IMR-90 (cell line): ENCODE measurements around the gene LRRC7. TPM values are rescaled to one million over a fixed set of nuclear protein-coding genes. Genes with fewer than 3 reads are reported as not detected.

Experiments used
- ATAC-seq: fragments of 200-7000 bp; cut with Tn5 transposase; 2 replicates; pipeline ENCODE4 v1.9.1; 2020; ENCODE audit warnings: low read depth, mild to moderate bottlenecking, moderate library complexity
- BruUV-seq: library from RNA; stranded (reverse); fragments of 400-500 nt; replicated peaks from 2 replicates; lab custom pipeline; 2021; lab: Mats Ljungman, UMichigan
- CTCF ChIA-PET: fragments of 300-600 bp; formaldehyde crosslinking; extraction: SDS; loops from one replicate; lab custom pipeline; 2021; ENCODE audit warnings: antibody characterized with exemption; lab: Yijun Ruan, JAX
- POLR2A ChIA-PET: fragments of 300-600 bp; sonication (Branson Sonifier 250); formaldehyde crosslinking; loops from one replicate; lab custom pipeline; 2022; ENCODE audit warnings: antibody characterized with exemption; ENCODE audit not compliant: unreplicated experiment; lab: Charles Lee
- DNase-seq: peaks from one replicate; pipeline ENCODE4 v3.0.0; 2013
- H2AFZ ChIP-seq: replicated peaks from 2 replicates; pipeline ENCODE3; 2013; ENCODE audit warnings: low read length, mild to moderate bottlenecking; ENCODE audit not compliant: poor library complexity
- H2AK5ac ChIP-seq: 2 replicates; pipeline ENCODE4 v1.6.1; 2013; ENCODE audit warnings: low read depth, low read length, inconsistent platforms
- H2AK9ac ChIP-seq: replicated peaks from 2 replicates; pipeline ENCODE3; 2013; ENCODE audit warnings: mild to moderate bottlenecking, low read depth, low read length, moderate library complexity; ENCODE audit not compliant: poor library complexity
- H2BK120ac ChIP-seq: 2 replicates; pipeline ENCODE4 v1.6.1; 2013; ENCODE audit warnings: low read depth, low read length, inconsistent platforms
- H2BK15ac ChIP-seq: 3 replicates; pipeline ENCODE4 v1.6.1; 2013; ENCODE audit warnings: low read depth, low read length, inconsistent platforms
- H2BK20ac ChIP-seq: 2 replicates; pipeline ENCODE4 v1.6.1; 2013; ENCODE audit warnings: low read depth, mild to moderate bottlenecking, inconsistent platforms, low read length, moderate library complexity
- H2BK5ac ChIP-seq: 2 replicates; pipeline ENCODE4 v1.6.1; 2013; ENCODE audit warnings: mild to moderate bottlenecking, low read depth, low read length, inconsistent platforms; ENCODE audit not compliant: poor library complexity, severe bottlenecking
- H3K14ac ChIP-seq: replicated peaks from 2 replicates; pipeline ENCODE4 v1.6.1; 2013; ENCODE audit warnings: low read depth, low read length, inconsistent platforms
- H3K18ac ChIP-seq: 2 replicates; pipeline ENCODE4 v1.6.1; 2013; ENCODE audit warnings: low read depth, low read length, control low read depth
- H3K23ac ChIP-seq: 2 replicates; pipeline ENCODE4 v1.6.1; 2013; ENCODE audit warnings: low read depth, low read length, inconsistent platforms
- H3K27ac ChIP-seq: 2 replicates; pipeline ENCODE4 v1.5.1; 2013; ENCODE audit warnings: mild to moderate bottlenecking, control low read depth, low read length; ENCODE audit not compliant: insufficient read depth
- H3K27me3 ChIP-seq: 2 replicates; pipeline ENCODE4 v1.6.1; 2013; ENCODE audit warnings: low read length; ENCODE audit not compliant: control insufficient read depth, insufficient read depth
- H3K36me3 ChIP-seq: 2 replicates; pipeline ENCODE4 v1.6.1; 2013; ENCODE audit warnings: low read length, mixed read lengths; ENCODE audit not compliant: control insufficient read depth, insufficient read depth
- H3K4ac ChIP-seq: 2 replicates; pipeline ENCODE4 v1.6.1; 2013; ENCODE audit warnings: low read depth, low read length, inconsistent platforms
- H3K4me1 ChIP-seq: 2 replicates; pipeline ENCODE4 v1.6.1; 2013; ENCODE audit warnings: low read length, mixed read lengths; ENCODE audit not compliant: control insufficient read depth, insufficient read depth
- H3K4me2 ChIP-seq: 2 replicates; pipeline ENCODE4 v1.6.1; 2013; ENCODE audit warnings: low read depth, mild to moderate bottlenecking, control low read depth, low read length, moderate library complexity
- H3K4me3 ChIP-seq: 2 replicates; pipeline ENCODE4 v1.5.1; 2013; ENCODE audit warnings: low read depth, mild to moderate bottlenecking, control low read depth, low read length, moderate library complexity; ENCODE audit not compliant: insufficient read depth
- H3K56ac ChIP-seq: 2 replicates; pipeline ENCODE4 v1.6.1; 2013; ENCODE audit warnings: low read length, inconsistent platforms; ENCODE audit not compliant: insufficient read depth; ENCODE audit errors: extremely low read depth
- H3K79me1 ChIP-seq, 2 experiments: 2 replicates each; pipeline ENCODE4 v1.6.1; 2013; ENCODE audit warnings: low read length in 2 of 2, inconsistent platforms in 1 of 2, low read depth in 1 of 2
- H3K9ac ChIP-seq: 2 replicates; pipeline ENCODE4 v1.6.1; 2013; ENCODE audit warnings: low read depth, low read length, control low read depth
- H3K9me1 ChIP-seq: 2 replicates; pipeline ENCODE4 v1.6.1; 2013; ENCODE audit warnings: low read length, inconsistent platforms; ENCODE audit not compliant: insufficient read depth
- H3K9me3 ChIP-seq: 2 replicates; pipeline ENCODE4 v1.6.1; 2013; ENCODE audit warnings: low read length; ENCODE audit not compliant: control insufficient read depth, insufficient read depth
- H4K20me1 ChIP-seq: 2 replicates; pipeline ENCODE4 v1.6.1; 2013; ENCODE audit warnings: low read length, inconsistent platforms; ENCODE audit not compliant: insufficient read depth
- H4K5ac ChIP-seq: 2 replicates; pipeline ENCODE4 v1.6.1; 2013; ENCODE audit warnings: mild to moderate bottlenecking, low read depth, low read length, control low read depth
- H4K8ac ChIP-seq, 2 experiments: 2 replicates each; pipeline ENCODE4 v1.6.1; 2013; ENCODE audit warnings: low read depth in 2 of 2, low read length in 2 of 2, control low read depth in 1 of 2, inconsistent platforms in 1 of 2
- H4K91ac ChIP-seq: 2 replicates; pipeline ENCODE4 v1.6.1; 2013; ENCODE audit warnings: low read depth, low read length, inconsistent platforms; ENCODE audit not compliant: insufficient read depth
- CEBPB ChIP-seq: IDR thresholded peaks from 2 replicates; pipeline ENCODE4 v1.6.1; 2012; ENCODE audit warnings: low read depth, low read length, improper control_type of control experiment
- CHD1 ChIP-seq: IDR thresholded peaks from 2 replicates; pipeline ENCODE4 v1.6.1; 2012; ENCODE audit warnings: low read depth, low read length, improper control_type of control experiment
- FOS ChIP-seq: fragments of 150-350 bp; IDR thresholded peaks from 2 replicates; pipeline ENCODE4 v1.6.1; 2016; ENCODE audit warnings: low read depth, low read length
- MAFK ChIP-seq: IDR thresholded peaks from 2 replicates; pipeline ENCODE4 v1.6.1; 2012; ENCODE audit warnings: low read depth, low read length, improper control_type of control experiment
- MAZ ChIP-seq: IDR thresholded peaks from 2 replicates; pipeline ENCODE4 v1.6.1; 2012; ENCODE audit warnings: low read depth, mild to moderate bottlenecking, low read length, improper control_type of control experiment, moderate library complexity, borderline replicate concordance
- MXI1 ChIP-seq: IDR thresholded peaks from 2 replicates; pipeline ENCODE4 v1.6.1; 2012; ENCODE audit warnings: low read depth, mild to moderate bottlenecking, low read length, moderate library complexity, borderline replicate concordance
- NFE2L2 ChIP-seq: fragments of 150-350 bp; IDR thresholded peaks from 2 replicates; pipeline ENCODE4 v1.6.1; 2016; ENCODE audit warnings: low read depth, mild to moderate bottlenecking, low read length
- POLR2A ChIP-seq: IDR thresholded peaks from 2 replicates; pipeline ENCODE4 v1.6.1; 2012; ENCODE audit warnings: mild to moderate bottlenecking, low read depth, low read length
- RAD21 ChIP-seq: IDR thresholded peaks from 2 replicates; pipeline ENCODE4 v1.6.1; 2012; ENCODE audit warnings: low read length, improper control_type of control experiment
- RCOR1 ChIP-seq: IDR thresholded peaks from 2 replicates; pipeline ENCODE4 v1.6.1; 2012; ENCODE audit warnings: mild to moderate bottlenecking, low read length, improper control_type of control experiment; ENCODE audit not compliant: insufficient replicate concordance
- RFX5 ChIP-seq: IDR thresholded peaks from 2 replicates; pipeline ENCODE4 v1.8.0; 2012; ENCODE audit warnings: low read depth, mild to moderate bottlenecking, low read length, moderate library complexity
- SMC3 ChIP-seq: fragments of 150-350 bp; IDR thresholded peaks from 2 replicates; pipeline ENCODE4 v1.6.1; 2016; ENCODE audit warnings: low read depth, mild to moderate bottlenecking, antibody characterized with exemption, low read length, moderate library complexity
- WGBS, 2 experiments: methylation state at CpG; one replicate each; pipeline versions ENCODE4 v1.1.5 to v1.1.7; 2013; ENCODE audit warnings: missing lambda C conversion rate in 2 of 2; ENCODE audit not compliant: insufficient read length in 1 of 2; ENCODE audit errors: extremely low coverage in 2 of 2; 5-methylcytosine and 5-hydroxymethylcytosine counted together
- dilution Hi-C: fragments of 300-500 bp; cut with HindIII; formaldehyde crosslinking; loops from one replicate; pipeline ENCODE4 v1.14.3; 2018; ENCODE audit warnings: low sequenced_read_pairs; ENCODE audit not compliant: unreplicated experiment
- in situ Hi-C: fragments of 300-500 bp; cut with MboI; formaldehyde crosslinking; loops from 3 replicates; pipeline ENCODE4 v1.14.3; 2019; ENCODE audit warnings: low sequenced_read_pairs, inconsistent platforms, mixed read lengths
- intact Hi-C: fragments of 100-400 bp; cut with micrococcal nuclease; formaldehyde crosslinking; loops from 2 replicates; pipeline ENCODE4 v1.10.0; 2022
- polyA plus RNA-seq, 3 experiments: library from polyadenylated mRNA; depleted of rRNA; stranded (reverse); fragments of >200 nt; gene quantifications; 2 replicates each; pipeline ENCODE4 v1.2.3, GENCODE V29; 2012; ENCODE audit warnings: low replicate concordance in 1 of 3
- total RNA-seq: library from RNA; depleted of rRNA; stranded (reverse); fragments of >200 nt; gene quantifications from 2 replicates; pipeline ENCODE4 v1.2.3, GENCODE V29; 2012
- TF ChIP-seq, protein P1 (sequence below): conservative IDR thresholded peaks from 2 replicates; pipeline ENCODE4 v1.5.1; 2012; ENCODE audit warnings: mild to moderate bottlenecking, low read depth, low read length, improper control_type of control experiment
- TF ChIP-seq, protein P2 (sequence below): fragments of 150-350 bp; IDR thresholded peaks from 2 replicates; pipeline ENCODE4 v1.6.1; 2017; ENCODE audit warnings: mild to moderate bottlenecking, antibody characterized with exemption, low read length, low read depth
- TF ChIP-seq, protein P3 (sequence below): fragments of 150-350 bp; IDR thresholded peaks from 2 replicates; pipeline ENCODE4 v1.6.1; 2016; ENCODE audit warnings: low read depth, mild to moderate bottlenecking, low read length, moderate library complexity, borderline replicate concordance

LRRC7 gene
- total and polyA plus RNA-seq, 2 of the 4 experiments (the other 2 are of a cell fraction) = under 0.01 to 0.02 TPM

DNA sequence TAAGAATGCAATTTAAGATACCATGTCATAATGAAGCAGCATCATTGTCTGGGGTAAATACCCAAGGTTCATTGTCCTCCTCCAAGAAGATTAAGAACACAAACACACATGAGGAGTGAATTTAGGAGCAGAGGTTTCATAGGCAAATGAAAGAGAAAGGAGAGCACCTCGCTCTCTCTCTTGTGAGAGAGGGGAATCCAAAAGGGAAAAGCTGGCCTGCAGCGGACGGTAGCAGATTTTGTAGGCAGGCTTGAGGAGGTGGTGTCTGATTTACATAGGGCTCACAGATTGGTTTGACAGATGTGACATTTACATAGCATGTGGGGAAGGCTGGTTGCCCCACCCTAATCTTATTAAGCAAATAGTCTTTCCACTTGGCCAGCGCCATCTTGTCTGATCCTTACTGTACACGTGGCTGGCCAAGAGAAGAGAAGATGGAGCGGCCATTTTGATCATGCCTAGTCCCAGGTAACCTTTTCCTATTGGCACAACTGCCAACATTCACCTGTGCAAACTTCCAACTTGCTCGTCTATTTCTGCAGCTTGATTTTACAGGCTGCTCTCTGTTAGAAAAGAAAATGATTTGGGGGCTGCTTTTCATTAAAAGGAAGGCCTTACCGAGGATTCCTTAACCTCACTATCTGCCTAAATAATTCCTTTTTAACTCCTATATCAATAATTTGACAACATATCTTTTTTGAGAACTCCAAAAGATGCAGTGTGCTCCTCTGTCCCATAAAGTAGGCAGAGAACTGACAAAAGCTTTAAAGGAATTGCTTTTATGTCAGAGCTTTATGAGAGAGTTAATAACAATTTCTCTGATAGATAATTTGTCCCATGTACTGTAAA is 16.0 kb upstream of the LRRC7 start:
- Histone ChIP-seq H2AK5ac (no peak overlapping the region), H4K20me1 (no peaks in the 10 kb centered on the region), H3K9ac (no peak overlapping the region), H2BK15ac (no peak overlapping the region), H2BK20ac (no peak overlapping the region), H3K27me3 (no peaks in the 10 kb centered on the region), H2BK120ac (no peak overlapping the region), H2AFZ (no peak overlapping the region), H4K5ac (no peak overlapping the region), H3K56ac (no peak overlapping the region), H2AK9ac (no peak overlapping the region), H4K8ac (no peak overlapping the region), H3K27ac (no peak overlapping the region), H3K79me1 (no peaks in the 10 kb centered on the region), H3K36me3 (no peaks in the 10 kb centered on the region), H3K23ac (no peak overlapping the region), H3K4me3 (no peak overlapping the region), H4K91ac (no peak overlapping the region), H3K4ac (no peak overlapping the region), H3K4me2 (no peak overlapping the region), H3K18ac (no peak overlapping the region), H3K9me1 (no peaks in the 10 kb centered on the region), H2BK5ac (no peak overlapping the region), H3K4me1 (no peaks in the 10 kb centered on the region), H3K14ac (no peak overlapping the region), H3K9me3 (no peaks in the 10 kb centered on the region)
- dilution Hi-C loops = no loop called here
- CTCF ChIA-PET = no interaction called here
- BruUV-seq = no TSS peak
- in situ Hi-C loops = no loop called here
- DNase-seq (no peak), ATAC-seq (no peak)
- WGBS, 2 experiments = 71% methylated on average over 1 of the region's 8 CpGs; no CpG with 5 or more reads in 1 of the 2 experiments
- POLR2A ChIA-PET = no interaction called here
- intact Hi-C loops = no loop called here
- no peak for TF ChIP-seq RAD21
- TF ChIP-seq CHD1 = no peak
- no peak for TF ChIP-seq RCOR1
- no peak for TF ChIP-seq CEBPB
- TF ChIP-seq, protein P1, sequence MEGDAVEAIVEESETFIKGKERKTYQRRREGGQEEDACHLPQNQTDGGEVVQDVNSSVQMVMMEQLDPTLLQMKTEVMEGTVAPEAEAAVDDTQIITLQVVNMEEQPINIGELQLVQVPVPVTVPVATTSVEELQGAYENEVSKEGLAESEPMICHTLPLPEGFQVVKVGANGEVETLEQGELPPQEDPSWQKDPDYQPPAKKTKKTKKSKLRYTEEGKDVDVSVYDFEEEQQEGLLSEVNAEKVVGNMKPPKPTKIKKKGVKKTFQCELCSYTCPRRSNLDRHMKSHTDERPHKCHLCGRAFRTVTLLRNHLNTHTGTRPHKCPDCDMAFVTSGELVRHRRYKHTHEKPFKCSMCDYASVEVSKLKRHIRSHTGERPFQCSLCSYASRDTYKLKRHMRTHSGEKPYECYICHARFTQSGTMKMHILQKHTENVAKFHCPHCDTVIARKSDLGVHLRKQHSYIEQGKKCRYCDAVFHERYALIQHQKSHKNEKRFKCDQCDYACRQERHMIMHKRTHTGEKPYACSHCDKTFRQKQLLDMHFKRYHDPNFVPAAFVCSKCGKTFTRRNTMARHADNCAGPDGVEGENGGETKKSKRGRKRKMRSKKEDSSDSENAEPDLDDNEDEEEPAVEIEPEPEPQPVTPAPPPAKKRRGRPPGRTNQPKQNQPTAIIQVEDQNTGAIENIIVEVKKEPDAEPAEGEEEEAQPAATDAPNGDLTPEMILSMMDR = no peak
- no peak for TF ChIP-seq NFE2L2
- TF ChIP-seq MAZ = no peak
- no peak for TF ChIP-seq MXI1
- TF ChIP-seq MAFK = no peak
- TF ChIP-seq, protein P2, sequence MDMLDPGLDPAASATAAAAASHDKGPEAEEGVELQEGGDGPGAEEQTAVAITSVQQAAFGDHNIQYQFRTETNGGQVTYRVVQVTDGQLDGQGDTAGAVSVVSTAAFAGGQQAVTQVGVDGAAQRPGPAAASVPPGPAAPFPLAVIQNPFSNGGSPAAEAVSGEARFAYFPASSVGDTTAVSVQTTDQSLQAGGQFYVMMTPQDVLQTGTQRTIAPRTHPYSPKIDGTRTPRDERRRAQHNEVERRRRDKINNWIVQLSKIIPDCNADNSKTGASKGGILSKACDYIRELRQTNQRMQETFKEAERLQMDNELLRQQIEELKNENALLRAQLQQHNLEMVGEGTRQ = no peak
- TF ChIP-seq SMC3 = no peak
- no peak for TF ChIP-seq POLR2A
- TF ChIP-seq FOS = no peak
- TF ChIP-seq, protein P3, sequence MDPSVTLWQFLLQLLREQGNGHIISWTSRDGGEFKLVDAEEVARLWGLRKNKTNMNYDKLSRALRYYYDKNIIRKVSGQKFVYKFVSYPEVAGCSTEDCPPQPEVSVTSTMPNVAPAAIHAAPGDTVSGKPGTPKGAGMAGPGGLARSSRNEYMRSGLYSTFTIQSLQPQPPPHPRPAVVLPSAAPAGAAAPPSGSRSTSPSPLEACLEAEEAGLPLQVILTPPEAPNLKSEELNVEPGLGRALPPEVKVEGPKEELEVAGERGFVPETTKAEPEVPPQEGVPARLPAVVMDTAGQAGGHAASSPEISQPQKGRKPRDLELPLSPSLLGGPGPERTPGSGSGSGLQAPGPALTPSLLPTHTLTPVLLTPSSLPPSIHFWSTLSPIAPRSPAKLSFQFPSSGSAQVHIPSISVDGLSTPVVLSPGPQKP = no peak
- no peak for TF ChIP-seq RFX5
